ENCODE measurements around the gene ARL2BP.
A peak's percentile ranks its signal among the peaks of the same experiment; 100 is the strongest.

Gene ARL2BP

DNA sequence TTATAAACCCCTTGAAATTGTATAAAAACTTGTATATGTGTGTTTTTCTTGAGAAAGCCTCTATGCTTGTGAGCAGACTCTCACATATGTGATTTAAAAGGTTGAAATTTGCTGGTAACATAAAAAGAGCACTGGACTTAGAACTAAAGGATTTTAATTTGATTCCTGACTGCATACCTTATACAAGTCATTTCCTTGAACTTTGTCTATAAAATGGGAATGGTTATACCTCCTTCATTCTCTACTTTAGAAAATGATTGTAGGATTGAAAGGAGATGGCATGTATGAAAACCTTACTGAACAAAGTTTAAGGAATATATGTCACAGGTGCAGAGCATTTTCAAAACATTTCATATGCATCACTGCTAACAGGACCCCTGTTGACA lies 10.4 kb upstream of the ARL2BP start:
- ChIA-PET POLR2A (ENCODE audit: low non-redundant PET) (no interaction called here), CTCF (interaction anchor here (0.6 kb wide), 1 partner anchor 178 kb away, joined by 3 read pairs; no protein-coding TSS in a partner anchor)
- DNase-seq (ENCODE audit: low spot score), result no peak
- no peak overlapping the region for H3K27ac ChIP-seq
- TF ChIP-seq, protein P1, sequence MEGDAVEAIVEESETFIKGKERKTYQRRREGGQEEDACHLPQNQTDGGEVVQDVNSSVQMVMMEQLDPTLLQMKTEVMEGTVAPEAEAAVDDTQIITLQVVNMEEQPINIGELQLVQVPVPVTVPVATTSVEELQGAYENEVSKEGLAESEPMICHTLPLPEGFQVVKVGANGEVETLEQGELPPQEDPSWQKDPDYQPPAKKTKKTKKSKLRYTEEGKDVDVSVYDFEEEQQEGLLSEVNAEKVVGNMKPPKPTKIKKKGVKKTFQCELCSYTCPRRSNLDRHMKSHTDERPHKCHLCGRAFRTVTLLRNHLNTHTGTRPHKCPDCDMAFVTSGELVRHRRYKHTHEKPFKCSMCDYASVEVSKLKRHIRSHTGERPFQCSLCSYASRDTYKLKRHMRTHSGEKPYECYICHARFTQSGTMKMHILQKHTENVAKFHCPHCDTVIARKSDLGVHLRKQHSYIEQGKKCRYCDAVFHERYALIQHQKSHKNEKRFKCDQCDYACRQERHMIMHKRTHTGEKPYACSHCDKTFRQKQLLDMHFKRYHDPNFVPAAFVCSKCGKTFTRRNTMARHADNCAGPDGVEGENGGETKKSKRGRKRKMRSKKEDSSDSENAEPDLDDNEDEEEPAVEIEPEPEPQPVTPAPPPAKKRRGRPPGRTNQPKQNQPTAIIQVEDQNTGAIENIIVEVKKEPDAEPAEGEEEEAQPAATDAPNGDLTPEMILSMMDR (conservative IDR thresholded peaks at IDR 0.05; ENCODE audit: low read depth), result no peak

DNA sequence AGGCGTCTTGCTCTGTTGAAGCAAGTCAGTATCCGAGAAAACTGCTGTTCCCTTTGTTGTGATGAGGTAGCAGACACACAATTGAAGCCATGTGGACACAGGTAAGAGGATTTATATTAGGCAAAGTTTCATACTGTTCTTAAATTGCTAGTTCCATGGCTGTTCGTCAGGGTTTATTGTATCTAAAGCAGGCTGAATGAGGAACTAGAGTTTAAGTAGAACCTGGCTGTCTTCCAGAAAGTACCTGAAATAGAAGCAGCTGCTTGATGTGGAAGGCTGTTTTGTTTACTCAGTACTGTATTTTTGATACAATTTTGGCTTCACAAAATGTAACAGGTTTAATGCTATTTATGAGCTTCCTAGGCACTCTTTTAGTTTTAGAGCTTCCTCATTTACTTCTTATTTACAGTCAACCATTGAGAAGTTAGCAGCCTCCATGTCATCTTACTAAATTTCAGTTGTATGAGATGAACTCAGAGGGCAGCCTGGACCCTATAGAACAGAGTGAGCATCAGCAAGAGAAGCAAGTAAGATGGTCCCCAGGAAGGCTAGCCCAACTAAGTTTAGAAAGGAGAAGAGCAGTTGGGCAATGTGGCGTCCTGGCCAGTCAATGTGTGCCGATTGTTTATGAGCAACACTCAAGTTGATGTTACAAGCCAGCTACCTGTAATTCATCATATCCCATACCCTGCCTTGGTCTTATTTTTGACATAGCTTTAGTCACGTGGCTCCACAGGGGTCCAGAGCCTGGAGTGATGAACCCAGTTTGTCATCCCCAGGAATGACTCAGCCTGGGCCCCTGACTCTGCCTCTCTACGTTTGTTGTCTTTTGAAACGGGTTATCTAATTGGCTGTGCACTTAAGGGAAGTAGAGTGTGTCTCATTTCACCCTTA lies 9.7 kb upstream of the ARL2BP start:
- CTCF ChIA-PET, result interaction anchor here (0.5 to 0.7 kb wide), 3 partner anchors 31 to 1157 kb away, joined by 3 to 4 read pairs (median 4); no protein-coding TSS in a partner anchor
- POLR2A ChIA-PET (ENCODE audit: low non-redundant PET), result no interaction called here
- TF ChIP-seq, protein P1 (conservative IDR thresholded peaks at IDR 0.05; ENCODE audit: low read depth), result no peak
- H3K27ac ChIP-seq, result no peak overlapping the region
- peak; percentile 23 for DNase-seq (ENCODE audit: low spot score)

DNA sequence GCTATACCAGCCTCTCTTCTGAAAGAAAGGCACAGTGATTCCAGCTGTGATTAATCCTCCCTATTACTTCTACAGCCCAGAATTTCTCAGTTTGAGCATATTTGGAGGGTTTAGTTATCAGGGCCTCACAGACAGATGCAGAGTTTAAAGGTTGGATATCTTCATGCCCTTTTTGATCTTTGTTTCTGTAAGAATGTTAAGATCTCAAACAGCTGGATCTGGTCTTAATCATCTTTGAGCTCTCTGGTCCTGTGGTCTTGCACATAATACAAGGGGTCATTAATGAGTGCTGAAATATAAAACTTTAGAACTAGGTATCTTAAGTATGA lies 9.1 kb upstream of the ARL2BP start:
- TF ChIP-seq, protein P1 (conservative IDR thresholded peaks at IDR 0.05; ENCODE audit: low read depth), result no peak
- ChIA-PET CTCF (interaction anchor here (0.7 to 1.0 kb wide), 2 partner anchors 32 to 182 kb away, joined by 3 to 4 read pairs; no protein-coding TSS in a partner anchor), POLR2A (ENCODE audit: low non-redundant PET) (no interaction called here)
- no peak overlapping the region for H3K27ac ChIP-seq
- DNase-seq (ENCODE audit: low spot score), result no peak

DNA sequence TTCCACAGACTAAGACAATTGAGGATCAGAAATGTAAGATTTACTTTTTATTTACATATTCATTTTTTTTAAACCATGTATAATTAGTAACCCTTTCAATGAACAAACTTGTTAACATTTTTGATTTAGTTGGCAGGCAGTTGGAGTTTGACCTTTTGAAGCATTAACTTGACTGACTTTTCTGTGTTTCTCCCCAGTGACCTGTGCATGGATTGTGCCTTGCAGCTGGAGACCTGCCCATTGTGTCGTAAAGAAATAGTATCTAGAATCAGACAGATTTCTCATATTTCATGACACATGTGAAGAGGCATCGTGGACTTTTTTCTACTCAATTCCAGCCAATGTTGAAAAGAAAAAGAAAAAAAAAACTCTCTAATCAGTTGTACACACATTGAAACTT lies 6.4 kb upstream of the ARL2BP start:
- H3K27ac ChIP-seq, result no peak overlapping the region
- no peak for DNase-seq (ENCODE audit: low spot score)
- ChIA-PET POLR2A (ENCODE audit: low non-redundant PET) (no interaction called here), CTCF (no interaction called here)
- TF ChIP-seq, protein P1 (conservative IDR thresholded peaks at IDR 0.05; ENCODE audit: low read depth), result no peak

DNA sequence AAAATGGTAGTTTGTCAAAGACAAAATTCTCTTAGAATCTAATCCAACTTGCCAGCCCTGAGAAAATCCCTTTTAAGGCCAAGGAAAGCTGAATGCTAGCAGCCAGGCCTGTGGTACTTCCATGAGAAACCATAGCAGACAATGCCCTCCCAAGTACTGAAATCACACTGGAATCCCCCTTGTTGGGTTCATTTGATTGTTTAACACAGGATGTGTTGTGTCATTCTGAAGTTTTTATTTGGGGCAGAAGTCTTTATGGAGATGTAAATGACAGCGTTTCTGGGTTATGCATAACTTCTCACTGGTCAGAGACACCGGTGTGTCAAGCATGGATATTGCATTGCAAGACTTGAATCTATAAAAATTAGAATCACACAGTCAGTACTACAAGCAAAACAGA lies 6.0 kb upstream of the ARL2BP start:
- TF ChIP-seq, protein P1 (conservative IDR thresholded peaks at IDR 0.05; ENCODE audit: low read depth), result no peak
- ChIA-PET POLR2A (ENCODE audit: low non-redundant PET) (no interaction called here), CTCF (no interaction called here)
- no peak for DNase-seq (ENCODE audit: low spot score)
- H3K27ac ChIP-seq, result no peak overlapping the region

GRCh38 chr16:57240851-57241250 lies 4.2 kb upstream of the ARL2BP start:
- ChIA-PET POLR2A (ENCODE audit: low non-redundant PET) (interaction anchor here (0.5 kb wide), 1 partner anchor 9 kb away, joined by 4 read pairs; no protein-coding TSS in a partner anchor), CTCF (no interaction called here)
- TF ChIP-seq, protein P1 (conservative IDR thresholded peaks at IDR 0.05; ENCODE audit: low read depth), result no peak
- no peak for DNase-seq (ENCODE audit: low spot score)
- no peak overlapping the region for H3K27ac ChIP-seq

Data from RWPE1 (cell line).